ENCODE measurements around the gene RTL5.

Gene RTL5

DNA sequence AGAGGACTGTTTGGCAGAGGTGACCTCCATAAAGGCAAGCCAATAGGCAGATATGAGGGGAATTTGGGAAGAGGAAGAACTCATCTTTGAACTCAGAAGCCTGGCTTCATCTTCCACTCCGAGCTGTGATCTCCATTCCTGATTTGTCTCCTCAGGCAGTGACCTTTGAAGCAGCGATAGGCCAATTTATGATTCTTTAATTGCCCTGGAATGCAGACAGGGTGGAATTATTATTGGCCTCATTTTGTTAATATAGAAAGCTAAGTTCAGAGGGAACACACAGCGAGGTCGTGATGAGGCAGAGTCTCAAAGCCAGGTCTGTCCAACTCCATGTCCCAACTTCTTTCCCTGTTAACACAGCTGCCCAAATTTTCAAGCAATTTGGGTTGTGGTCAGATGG, 16.9 kb downstream of the RTL5 start:
- no peak overlapping the region for H3K27ac ChIP-seq
- TF ChIP-seq, protein P1, sequence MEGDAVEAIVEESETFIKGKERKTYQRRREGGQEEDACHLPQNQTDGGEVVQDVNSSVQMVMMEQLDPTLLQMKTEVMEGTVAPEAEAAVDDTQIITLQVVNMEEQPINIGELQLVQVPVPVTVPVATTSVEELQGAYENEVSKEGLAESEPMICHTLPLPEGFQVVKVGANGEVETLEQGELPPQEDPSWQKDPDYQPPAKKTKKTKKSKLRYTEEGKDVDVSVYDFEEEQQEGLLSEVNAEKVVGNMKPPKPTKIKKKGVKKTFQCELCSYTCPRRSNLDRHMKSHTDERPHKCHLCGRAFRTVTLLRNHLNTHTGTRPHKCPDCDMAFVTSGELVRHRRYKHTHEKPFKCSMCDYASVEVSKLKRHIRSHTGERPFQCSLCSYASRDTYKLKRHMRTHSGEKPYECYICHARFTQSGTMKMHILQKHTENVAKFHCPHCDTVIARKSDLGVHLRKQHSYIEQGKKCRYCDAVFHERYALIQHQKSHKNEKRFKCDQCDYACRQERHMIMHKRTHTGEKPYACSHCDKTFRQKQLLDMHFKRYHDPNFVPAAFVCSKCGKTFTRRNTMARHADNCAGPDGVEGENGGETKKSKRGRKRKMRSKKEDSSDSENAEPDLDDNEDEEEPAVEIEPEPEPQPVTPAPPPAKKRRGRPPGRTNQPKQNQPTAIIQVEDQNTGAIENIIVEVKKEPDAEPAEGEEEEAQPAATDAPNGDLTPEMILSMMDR (conservative IDR thresholded peaks at IDR 0.05): no peak

DNA sequence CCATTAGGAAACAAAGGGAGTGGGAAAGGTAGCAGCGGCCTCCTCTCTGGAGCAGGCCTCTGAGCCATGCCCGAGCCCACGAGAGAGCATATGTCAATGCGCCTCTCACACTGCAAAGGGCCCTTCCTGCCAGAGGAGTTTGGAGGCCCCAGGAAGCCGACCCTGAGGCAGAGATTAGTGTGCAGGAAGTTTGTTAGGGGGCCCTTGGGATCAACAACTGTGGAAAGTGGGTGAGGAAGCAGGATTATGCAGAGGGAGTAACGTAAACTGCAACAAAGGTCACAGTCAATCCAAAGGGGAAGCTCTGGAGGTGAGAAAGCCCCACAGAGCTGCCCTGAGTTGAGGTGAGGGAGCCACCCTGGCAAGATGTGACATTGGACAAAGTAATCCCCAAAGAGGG, 17.4 kb downstream of the RTL5 start:
- H3K27ac ChIP-seq: no peak overlapping the region
- TF ChIP-seq, protein P1 (conservative IDR thresholded peaks at IDR 0.05): no peak

DNA sequence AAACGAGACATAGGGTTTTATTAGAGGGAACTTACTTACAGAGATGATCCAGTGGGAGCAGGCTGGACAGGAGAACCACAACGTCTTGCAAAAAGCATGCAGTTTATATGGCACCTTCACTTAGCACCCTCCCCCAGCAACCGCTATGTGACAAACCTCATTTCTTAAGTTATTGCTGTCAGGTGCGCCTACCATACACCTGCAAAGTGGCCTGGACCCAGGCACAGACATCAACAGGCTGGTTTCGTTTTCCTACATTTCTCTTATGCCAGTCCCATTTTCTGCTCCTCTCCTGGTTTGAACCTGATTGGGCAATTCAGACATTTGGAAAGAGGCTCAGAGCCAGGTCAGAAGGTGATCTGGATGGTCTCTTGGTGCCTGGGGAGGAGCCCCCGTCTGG, 18.3 kb downstream of the RTL5 start:
- TF ChIP-seq, protein P1 (conservative IDR thresholded peaks at IDR 0.05): no peak
- no peak overlapping the region for H3K27ac ChIP-seq

DNA sequence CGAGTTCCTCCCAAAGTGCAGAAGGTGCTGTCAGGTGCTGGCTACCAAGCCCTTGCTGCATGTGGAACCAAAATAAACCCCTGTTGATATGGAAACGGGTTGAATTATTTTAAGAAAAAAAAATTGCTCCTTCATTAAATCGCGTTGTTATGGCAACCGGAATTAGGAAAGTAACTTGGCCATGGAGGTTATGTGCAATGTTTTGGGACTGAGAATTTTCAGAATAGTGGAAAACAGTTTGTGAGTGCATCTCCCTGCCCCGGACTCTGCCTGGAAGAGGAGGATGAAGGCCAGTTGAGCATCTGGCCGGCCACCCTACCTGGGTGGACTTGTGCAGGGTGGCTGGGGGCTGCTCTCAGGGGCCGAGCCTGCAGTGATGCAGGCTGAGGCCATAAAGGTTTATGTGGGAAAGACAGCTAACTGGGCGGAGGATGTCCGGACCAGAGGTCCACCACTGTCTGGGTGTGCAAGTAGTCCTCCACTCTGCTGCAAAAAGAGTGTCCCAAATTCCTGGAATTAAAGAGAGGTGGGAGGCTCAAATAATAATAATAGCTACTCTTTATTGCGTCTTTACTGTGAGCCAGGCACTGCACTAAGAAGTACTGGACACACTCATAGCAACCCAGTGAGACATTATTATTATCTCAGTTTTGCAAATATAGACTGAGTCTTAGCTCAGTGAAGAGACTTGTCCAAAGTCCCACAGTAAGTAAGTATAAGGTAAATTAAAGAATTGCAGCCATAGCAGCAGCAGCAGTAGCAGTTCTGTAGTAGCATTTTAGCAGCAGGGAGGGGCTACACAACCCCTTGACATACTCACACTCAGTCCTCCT, 20.6 kb downstream of the RTL5 start:
- TF ChIP-seq, protein P1 (conservative IDR thresholded peaks at IDR 0.05): no peak
- no peak overlapping the region for H3K27ac ChIP-seq

DNA sequence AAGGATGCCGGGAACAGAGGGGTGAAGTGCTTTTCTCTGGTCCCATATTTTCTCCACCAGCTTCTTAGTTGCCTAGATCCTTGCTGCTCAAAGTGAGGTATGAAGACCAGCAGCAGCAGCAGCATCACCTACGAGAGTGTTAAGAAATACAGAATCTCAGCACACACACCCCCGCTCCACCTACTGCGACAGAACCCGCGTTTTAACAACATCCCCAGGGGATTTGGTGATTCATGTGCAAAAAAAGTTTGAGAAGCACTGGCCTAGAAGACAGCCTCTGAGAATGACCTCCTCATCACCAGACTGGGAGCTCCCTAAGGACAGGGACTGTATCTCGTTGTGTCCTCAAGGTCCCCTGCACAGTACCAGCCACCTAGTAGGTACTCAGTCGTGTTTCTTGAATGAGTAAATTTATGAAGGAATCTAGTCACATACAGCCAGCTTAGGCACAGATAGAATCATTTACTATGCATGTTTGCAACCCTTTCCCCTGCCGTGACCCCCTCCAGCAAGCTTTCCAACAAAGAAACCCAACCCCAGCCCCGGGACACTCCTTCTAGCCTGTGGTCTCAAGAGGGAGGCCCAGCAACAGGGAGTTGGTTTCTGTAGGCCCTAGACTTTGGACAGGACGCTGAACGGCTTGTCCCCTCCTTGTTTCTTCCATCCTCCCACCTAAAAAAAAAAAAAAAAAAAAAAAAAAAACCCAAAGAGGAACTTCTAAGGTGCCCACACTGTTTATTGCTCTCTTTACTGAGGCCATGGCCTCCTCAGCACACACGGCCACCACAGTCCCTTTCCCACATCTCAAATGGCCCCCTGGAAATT, 21.5 kb downstream of the RTL5 start:
- TF ChIP-seq, protein P1 (conservative IDR thresholded peaks at IDR 0.05): no peak
- H3K27ac ChIP-seq: no peak overlapping the region

DNA sequence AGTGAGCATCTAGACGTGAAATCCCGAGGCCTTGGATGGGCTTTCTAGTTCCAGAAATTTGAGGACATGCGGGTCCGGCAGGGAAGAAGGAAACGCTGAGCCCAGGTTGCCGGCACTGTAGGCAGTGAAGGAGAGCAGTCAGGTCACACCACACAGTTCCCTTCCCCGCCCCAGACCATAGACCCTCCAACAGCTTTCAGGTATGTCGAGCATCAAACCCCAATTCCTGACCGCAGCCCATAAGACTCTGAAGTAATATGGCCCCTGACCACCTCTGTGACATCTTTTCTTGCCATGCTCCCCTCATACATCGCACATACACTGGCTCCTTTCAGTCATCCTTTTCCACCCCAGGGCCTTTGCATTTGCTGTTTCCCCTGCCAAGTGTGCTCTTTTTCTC, 23.0 kb downstream of the RTL5 start:
- TF ChIP-seq, protein P1 (conservative IDR thresholded peaks at IDR 0.05): no peak
- H3K27ac ChIP-seq: no peak overlapping the region

DNA sequence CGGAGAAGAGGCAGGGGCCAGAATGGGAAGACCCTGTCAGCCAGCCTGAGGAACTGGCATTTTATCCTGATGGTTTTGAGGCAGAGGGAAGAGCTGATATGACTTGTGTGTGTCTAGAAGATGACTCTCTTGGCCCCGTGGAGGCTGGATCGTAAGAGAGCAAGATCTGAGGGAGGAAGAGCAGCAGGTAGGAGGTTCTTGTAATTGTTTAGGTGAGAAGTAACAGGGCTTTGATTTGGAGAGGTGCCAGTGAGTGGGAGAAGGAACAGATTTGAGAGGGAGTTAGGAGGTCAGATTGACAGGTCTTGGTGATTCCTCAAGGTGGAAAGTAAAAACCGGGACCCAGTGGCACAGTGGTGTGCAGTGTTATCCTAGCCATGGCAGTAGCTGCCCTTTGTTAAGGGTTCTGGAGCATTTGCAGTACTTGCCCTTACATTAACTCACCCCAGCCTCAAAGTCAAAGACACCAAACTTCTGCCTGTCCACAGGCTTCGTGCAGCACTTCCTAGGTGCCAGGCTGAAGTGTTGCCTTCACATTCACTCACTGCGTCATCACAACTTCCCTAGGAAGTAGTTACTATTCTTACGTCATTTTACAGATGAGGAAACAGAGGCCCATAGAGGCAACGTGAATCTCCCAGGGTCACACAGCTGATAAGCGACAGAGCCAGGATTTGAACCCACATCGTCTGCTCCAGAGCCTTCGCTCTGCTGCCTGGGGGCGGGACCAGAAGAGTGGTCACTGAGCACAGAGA, 23.7 kb downstream of the RTL5 start:
- TF ChIP-seq, protein P1 (conservative IDR thresholded peaks at IDR 0.05): no peak
- H3K27ac ChIP-seq: no peak overlapping the region
